Endothelial cell (in vitro differentiated cells): ENCODE data around the gene SCAF11. TPM values are rescaled to one million over a fixed set of nuclear protein-coding genes. Genes with fewer than 3 reads are reported as not detected.
A peak's percentile ranks its signal among the peaks of the same experiment; 100 is the strongest.

Experiments
- DNase-seq: peaks from one replicate; pipeline ENCODE4 v3.0.0; 2021; ENCODE audit warnings: low spot score
- H3K27ac Mint-ChIP-seq: one replicate; pipeline ENCODE4 v1.8.0; 2021; ENCODE audit warnings: mixed read lengths, inconsistent platforms; ENCODE audit not compliant: unreplicated experiment
- H3K27me3 Mint-ChIP-seq: one replicate; pipeline ENCODE4 v1.8.0; 2021; ENCODE audit warnings: mild to moderate bottlenecking, moderate library complexity, mixed read lengths, inconsistent platforms; ENCODE audit not compliant: unreplicated experiment
- H3K36me3 Mint-ChIP-seq: one replicate; pipeline ENCODE4 v1.8.0; 2021; ENCODE audit warnings: mild to moderate bottlenecking, low read depth, mixed read lengths, inconsistent platforms; ENCODE audit not compliant: unreplicated experiment
- H3K4me1 Mint-ChIP-seq: one replicate; pipeline ENCODE4 v1.8.0; 2021; ENCODE audit warnings: mild to moderate bottlenecking, mixed read lengths, inconsistent platforms; ENCODE audit not compliant: unreplicated experiment
- H3K4me3 Mint-ChIP-seq: one replicate; pipeline ENCODE4 v1.8.0; 2021; ENCODE audit warnings: mild to moderate bottlenecking, mixed read lengths, inconsistent platforms; ENCODE audit not compliant: unreplicated experiment
- H3K9me3 Mint-ChIP-seq: one replicate; pipeline ENCODE4 v1.8.0; 2021; ENCODE audit warnings: mixed read lengths, inconsistent platforms; ENCODE audit not compliant: unreplicated experiment
- CTCF ChIP-seq: fragments of 200-600 bp; sonication (generic); IDR thresholded peaks from one replicate; pipeline ENCODE4 v1.5.0; 2021; ENCODE audit warnings: antibody characterized with exemption; ENCODE audit not compliant: unreplicated experiment
- total RNA-seq: library from RNA; stranded (reverse); fragmentation: NEBNext Ultra II Directional; extraction: Animal tissue kit (Norgen Biotek cat#: 25700); gene quantifications from one replicate; pipeline ENCODE4 v1.2.1, GENCODE V29; 2021; ENCODE audit not compliant: unreplicated experiment

The SCAF11 gene
- total RNA-seq, 1 donor from 2014 or later, result 103 TPM

GRCh38 chr12:45880533-45880932 is 109.8 kb downstream of the SCAF11 start:
- H3K27me3 Mint-ChIP-seq, result no peaks in the 10 kb centered on the region
- DNase-seq, result no peak
- H3K9me3 Mint-ChIP-seq, result no peaks in the 10 kb centered on the region
- no peak overlapping the region for H3K27ac Mint-ChIP-seq
- TF ChIP-seq CTCF, result no peak
- peak overlapping the region; percentile 24 for H3K4me3 Mint-ChIP-seq
- H3K4me1 Mint-ChIP-seq, result peaks cover 45% of the 10 kb centered on the region
- H3K36me3 Mint-ChIP-seq, result peaks cover 35% of the 10 kb centered on the region

DNA sequence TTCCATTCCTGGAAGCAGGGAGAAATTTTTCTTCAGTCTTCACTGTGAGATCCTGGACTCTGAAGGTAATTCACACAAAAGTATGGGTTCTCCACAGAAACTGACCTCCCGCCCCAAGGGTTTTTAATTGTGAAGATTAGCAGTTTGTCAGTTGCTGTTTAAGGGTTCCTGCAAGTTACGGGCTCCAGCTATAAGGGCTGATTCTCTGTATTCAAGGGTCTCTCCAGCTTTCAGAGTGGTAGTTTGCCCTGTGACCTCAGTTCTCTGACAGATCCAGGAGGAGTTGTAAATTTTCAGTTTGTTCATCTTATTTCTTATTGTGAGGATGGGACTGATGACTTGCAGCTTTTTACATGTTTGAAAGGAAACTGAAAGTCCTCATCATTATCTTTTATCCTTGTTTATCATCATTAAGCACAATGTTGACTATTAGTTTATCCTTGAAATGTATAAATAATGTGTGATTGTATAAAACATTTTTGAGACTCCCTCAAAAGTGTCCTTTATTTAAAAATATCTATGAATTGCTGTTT is 110.9 kb downstream of the SCAF11 start:
- Mint-ChIP-seq H3K4me3 (peak overlapping the region; percentile 13), H3K27ac (peak overlapping the region; percentile 81), H3K27me3 (peaks cover 2% of the 10 kb centered on the region), H3K9me3 (no peaks in the 10 kb centered on the region), H3K36me3 (peaks cover 35% of the 10 kb centered on the region), H3K4me1 (peaks cover 45% of the 10 kb centered on the region)
- DNase-seq, result no peak
- no peak for TF ChIP-seq CTCF

GRCh38 chr12:45878630-45879255 is 111.6 kb downstream of the SCAF11 start:
- Mint-ChIP-seq H3K27ac (peak overlapping the region; percentile 81), H3K36me3 (peaks cover 40% of the 10 kb centered on the region), H3K9me3 (no peaks in the 10 kb centered on the region), H3K4me3 (no peak overlapping the region), H3K27me3 (peaks cover 2% of the 10 kb centered on the region), H3K4me1 (peaks cover 45% of the 10 kb centered on the region)
- DNase-seq, result no peak
- no peak for TF ChIP-seq CTCF

GRCh38 chr12:45877069-45877468 is 113.3 kb downstream of the SCAF11 start:
- peaks cover 2% of the 10 kb centered on the region for H3K27me3 Mint-ChIP-seq

More at GRCh38 chr12:45877069-45877468, 113.3 kb downstream of the SCAF11 start:
- peaks cover 46% of the 10 kb centered on the region for H3K4me1 Mint-ChIP-seq
- H3K36me3 Mint-ChIP-seq, result peaks cover 40% of the 10 kb centered on the region
- no peaks in the 10 kb centered on the region for H3K9me3 Mint-ChIP-seq
- TF ChIP-seq CTCF, result no peak
- H3K4me3 Mint-ChIP-seq, result no peak overlapping the region
- no peak overlapping the region for H3K27ac Mint-ChIP-seq
- no peak for DNase-seq
